NK-92 (cell line): ENCODE data around the gene CARD16.

ENCODE experiments used
- DNase-seq: peaks from one replicate; lab custom pipeline; 2025; ENCODE audit not compliant: unreplicated experiment; lab: John Stamatoyannopoulos, UW

The CARD16 gene

DNA sequence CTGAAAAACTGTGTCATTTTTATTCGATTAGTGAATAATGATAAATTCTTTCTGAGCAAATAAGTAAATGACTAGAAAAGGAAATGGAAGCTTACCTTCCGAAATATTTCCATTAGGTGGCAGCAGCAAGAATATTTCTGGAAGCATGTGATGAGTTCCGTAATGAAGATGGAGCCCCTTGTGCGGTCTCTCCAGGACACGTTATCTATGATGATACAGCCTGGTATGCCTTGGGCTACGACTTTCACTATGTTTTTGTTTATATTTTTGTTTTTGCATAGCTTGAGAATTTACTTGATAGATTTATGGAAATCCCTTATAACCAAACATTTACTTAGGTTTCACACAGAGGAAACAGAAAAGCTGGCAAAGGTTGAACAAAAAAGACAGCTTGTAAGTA lies 47.8 kb downstream of the CARD16 start:
- no peak for DNase-seq

DNA sequence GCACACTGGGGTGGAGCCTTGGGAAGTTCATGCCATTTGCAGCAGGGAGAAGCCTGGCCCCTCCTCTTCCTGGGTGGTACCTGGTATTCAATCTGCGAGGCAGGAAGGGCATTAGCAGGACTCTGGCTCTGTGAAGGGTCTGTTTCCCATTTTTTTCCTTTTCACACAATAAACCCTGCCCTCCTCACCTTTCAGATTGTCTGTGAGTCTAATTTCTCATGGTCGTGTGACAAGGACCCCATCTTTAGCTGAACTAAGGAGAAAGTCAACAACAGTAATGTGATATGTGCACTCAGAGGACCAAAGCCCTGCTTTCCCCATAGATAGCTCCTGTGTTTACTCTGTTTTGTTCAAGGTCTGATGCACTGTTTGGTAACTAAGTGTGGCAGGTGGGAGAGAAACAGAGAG lies 50.1 kb downstream of the CARD16 start:
- no peak for DNase-seq

DNA sequence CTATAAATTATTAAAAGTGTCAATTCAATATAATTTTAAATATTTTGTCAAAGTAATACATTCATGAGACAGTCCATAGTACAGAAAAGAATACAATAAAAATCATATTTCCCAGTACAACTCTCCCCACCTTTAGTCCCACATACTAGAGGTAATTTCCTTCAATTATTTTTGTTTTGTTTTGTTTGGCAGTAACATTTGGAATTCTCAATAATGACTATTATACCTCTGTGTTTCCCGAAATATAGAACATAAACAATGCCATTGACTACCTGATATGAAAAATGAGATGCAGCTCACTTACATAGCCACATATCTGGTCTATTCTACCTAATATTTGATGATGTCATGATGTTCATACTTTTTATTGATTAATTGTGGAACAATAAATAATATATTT lies 52.4 kb downstream of the CARD16 start:
- no peak for DNase-seq

DNA sequence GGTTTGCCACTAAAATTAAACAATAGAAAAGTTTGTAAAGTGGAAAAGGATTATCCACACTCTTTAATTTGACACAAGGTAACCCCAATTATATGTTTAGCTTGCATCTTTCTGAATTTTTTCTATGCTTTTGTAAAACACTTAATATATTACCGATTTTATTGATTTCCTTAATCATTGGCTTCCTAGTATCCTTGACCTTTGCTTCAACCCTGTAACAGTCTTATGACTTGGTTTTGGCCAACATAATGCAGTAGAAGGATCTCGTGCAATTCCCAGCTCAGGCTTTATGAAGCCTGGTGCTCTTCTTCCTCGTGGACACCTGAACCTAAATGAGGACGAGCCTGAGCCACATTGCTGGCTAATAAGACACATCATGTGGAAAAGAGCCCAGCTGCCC lies 53.1 kb downstream of the CARD16 start:
- no peak for DNase-seq
